Left ventricle myocardium inferior (tissue), 1 donor: ENCODE results near the gene TMEM88. TPM values are rescaled to one million over a fixed set of nuclear protein-coding genes. Genes with fewer than 3 reads are reported as not detected.

Experiments
- DNase-seq: peaks from one replicate; pipeline ENCODE4 v3.0.0-alpha.2; 2020
- H3K27ac ChIP-seq: fragments of 200-600 bp; replicated peaks from 2 replicates; pipeline ENCODE4 v1.8.0; 2021
- H3K27me3 ChIP-seq: fragments of 200-600 bp; 2 replicates; pipeline ENCODE4 v1.8.0; 2021; ENCODE audit warnings: low read depth
- H3K36me3 ChIP-seq: fragments of 200-600 bp; 2 replicates; pipeline ENCODE4 v1.8.0; 2021
- H3K4me1 ChIP-seq: fragments of 200-600 bp; 2 replicates; pipeline ENCODE4 v1.8.0; 2021
- H3K4me3 ChIP-seq: fragments of 200-600 bp; 2 replicates; pipeline ENCODE4 v1.8.0; 2021; ENCODE audit warnings: mild to moderate bottlenecking, moderate library complexity
- H3K9me3 ChIP-seq: fragments of 200-600 bp; replicated peaks from 2 replicates; pipeline ENCODE4 v1.8.0; 2021
- CTCF ChIP-seq: fragments of 200-600 bp; IDR thresholded peaks from 2 replicates; pipeline ENCODE4 v1.8.0; 2021; ENCODE audit warnings: antibody characterized with exemption, mild to moderate bottlenecking, borderline replicate concordance
- intact Hi-C: fragments of 100-400 bp; cut with micrococcal nuclease; formaldehyde crosslinking; loops from one replicate; pipeline ENCODE4 v1.11.0; 2022
- total RNA-seq: library from RNA; stranded (reverse); fragmentation: NEBNext Ultra II Directional; extraction: Animal tissue kit (Norgen Biotek cat#: 25700); gene quantifications from one replicate; pipeline ENCODE4 v1.2.1, GENCODE V29; 2021
- donor health status: DM: no; HTN: yes; CAD: no; lungs with severe emphysema.

TMEM88 gene
- total RNA-seq, 1 donor from 2014 or later: 26.4 TPM

- intact Hi-C loops: no loop called here
- Histone ChIP-seq H3K4me1 (peaks cover 82% of the 10 kb centered on the region), H3K36me3 (no peaks in the 10 kb centered on the region), H3K27me3 (no peaks in the 10 kb centered on the region), H3K4me3 (peak overlapping the region; percentile 88), H3K9me3 (no peaks in the 10 kb centered on the region), H3K27ac (peak overlapping the region; percentile 99)
- TF ChIP-seq CTCF: no peak
- DNase-seq: peak; percentile 90
These were observed 18.1 kb upstream of the TMEM88 start for GRCh38 chr17:7836596-7837407.

GRCh38 chr17:7837408-7838088 lies 17.3 kb upstream of the TMEM88 start:
- Histone ChIP-seq H3K36me3 (no peaks in the 10 kb centered on the region), H3K27ac (peak overlapping the region; percentile 99), H3K9me3 (no peaks in the 10 kb centered on the region), H3K27me3 (no peaks in the 10 kb centered on the region), H3K4me1 (peaks cover 89% of the 10 kb centered on the region), H3K4me3 (peak overlapping the region; percentile 88)
- TF ChIP-seq CTCF: no peak
- DNase-seq: no peak
- intact Hi-C loops: no loop called here

- DNase-seq: no peak
- no peak for TF ChIP-seq CTCF
- H3K27me3 ChIP-seq: no peaks in the 10 kb centered on the region
- peaks cover 94% of the 10 kb centered on the region for H3K4me1 ChIP-seq
- no peaks in the 10 kb centered on the region for H3K9me3 ChIP-seq
- intact Hi-C loops: no loop called here
- peak overlapping the region; percentile 99 for H3K27ac ChIP-seq
- H3K36me3 ChIP-seq: no peaks in the 10 kb centered on the region
- H3K4me3 ChIP-seq: peak overlapping the region; percentile 88
These were observed 16.5 kb upstream of the TMEM88 start for GRCh38 chr17:7838090-7839075.

- no peak for TF ChIP-seq CTCF
- H3K27me3 ChIP-seq: no peaks in the 10 kb centered on the region
- intact Hi-C loops: no loop called here
- no peak for DNase-seq
- H3K4me1 ChIP-seq: peaks cover 93% of the 10 kb centered on the region
- no peaks in the 10 kb centered on the region for H3K9me3 ChIP-seq
- peak overlapping the region; percentile 30 for H3K4me3 ChIP-seq
- no peaks in the 10 kb centered on the region for H3K36me3 ChIP-seq
- peak overlapping the region; percentile 45 for H3K27ac ChIP-seq
These were observed 15.5 kb upstream of the TMEM88 start for GRCh38 chr17:7839190-7839875.
